ENCODE data around the gene IL1B.
"Not testable (repeated sequence)": the region's sequence is repeated elsewhere in the genome, so short reads cannot be mapped to it uniquely, and the experiment has no call there.

IL1B gene

GRCh38 chr2:112836695-112837117 is at the start of gene IL1B:
TSS of gene IL1B (minus strand) at chr2:112836779. CDS start at chr2:112836229, 550 bp downstream.
- no peak for DNase-seq

GRCh38 chr2:112886291-112886690 is 49.7 kb upstream of the IL1B start:
- no peak for DNase-seq

GRCh38 chr2:112885506-112885902 is 48.9 kb upstream of the IL1B start:
- no peak for DNase-seq

GRCh38 chr2:112884869-112885505 is 48.4 kb upstream of the IL1B start:
- peak; percentile 85 for DNase-seq

GRCh38 chr2:112883669-112884068 is 47.1 kb upstream of the IL1B start:
- no peak for DNase-seq

GRCh38 chr2:112881217-112881985 is 44.8 kb upstream of the IL1B start:
- DNase-seq = no peak

- no peak for DNase-seq
Observed at GRCh38 chr2:112880696-112881095, 44.1 kb upstream of the IL1B start.

- no peak for DNase-seq
Observed at GRCh38 chr2:112880091-112880531, 43.5 kb upstream of the IL1B start.

GRCh38 chr2:112879491-112880041 is 43.0 kb upstream of the IL1B start:
- no peak for DNase-seq

- DNase-seq = no peak
Observed at GRCh38 chr2:112877423-112877822, 40.8 kb upstream of the IL1B start.

- DNase-seq = no peak
Observed at GRCh38 chr2:112876971-112877361, 40.4 kb upstream of the IL1B start.

GRCh38 chr2:112876257-112876970 is 39.8 kb upstream of the IL1B start:
- DNase-seq = no peak

- no peak for DNase-seq
Observed at GRCh38 chr2:112870841-112871835, 34.6 kb upstream of the IL1B start.

- no peak for DNase-seq
Observed at GRCh38 chr2:112869258-112869842, 32.8 kb upstream of the IL1B start.

- no peak for DNase-seq
Observed at GRCh38 chr2:112867701-112868631, 31.4 kb upstream of the IL1B start.

- DNase-seq = no peak
Observed at GRCh38 chr2:112866128-112866835, 29.7 kb upstream of the IL1B start.

- DNase-seq = no peak
Observed at GRCh38 chr2:112864072-112864471, 27.5 kb upstream of the IL1B start.

- not testable (repeated sequence) for DNase-seq
Observed at GRCh38 chr2:112859406-112860183, 23.0 kb upstream of the IL1B start.

- DNase-seq = no peak
Observed at GRCh38 chr2:112850588-112850987, 14.0 kb upstream of the IL1B start.

Data from activated CD4-positive, CD25-positive, alpha-beta regulatory T cell treated with anti-CD3 and anti-CD28 coated beads, Interleukin-2, amount 50 U/mL, for 72 hours (primary cell).